ENCODE measurements around the gene NDUFAF8.
A peak's percentile ranks its signal among the peaks of the same experiment; 100 is the strongest.

Gene NDUFAF8

GRCh38 chr17:81195941-81196495 lies 43.1 kb upstream of the NDUFAF8 start:
- TF ChIP-seq CTCF (conservative IDR thresholded peaks at IDR 0.05; ENCODE audit: low read depth) = no peak
- peak overlapping the region; percentile 29 for H3K27ac ChIP-seq
- CTCF ChIA-PET = interaction anchor here (0.6 kb wide), 1 partner anchor 75 kb away, joined by 3 read pairs; no protein-coding TSS in a partner anchor
- POLR2A ChIA-PET (ENCODE audit: low non-redundant PET) = no interaction called here
- no peak for DNase-seq (ENCODE audit: low spot score)

- H3K27ac ChIP-seq = no peak overlapping the region
- DNase-seq (ENCODE audit: low spot score) = no peak
- CTCF ChIA-PET = interaction anchor here (0.6 kb wide), 1 partner anchor 74 kb away, joined by 3 read pairs; no protein-coding TSS in a partner anchor
- TF ChIP-seq CTCF (conservative IDR thresholded peaks at IDR 0.05; ENCODE audit: low read depth) = no peak
- POLR2A ChIA-PET (ENCODE audit: low non-redundant PET) = no interaction called here
Observed at GRCh38 chr17:81196505-81197408, 42.4 kb upstream of the NDUFAF8 start.

GRCh38 chr17:81197409-81197795 lies 41.7 kb upstream of the NDUFAF8 start:
- no peak for TF ChIP-seq CTCF (conservative IDR thresholded peaks at IDR 0.05; ENCODE audit: low read depth)
- ChIA-PET POLR2A (ENCODE audit: low non-redundant PET) (no interaction called here), CTCF (no interaction called here)
- no peak for DNase-seq (ENCODE audit: low spot score)
- H3K27ac ChIP-seq = no peak overlapping the region

GRCh38 chr17:81197831-81198490 lies 41.2 kb upstream of the NDUFAF8 start:
- ChIA-PET CTCF (interaction anchor here (0.5 to 0.9 kb wide), 3 partner anchors 55 to 424 kb away, joined by 3 to 5 read pairs (median 5); no protein-coding TSS in a partner anchor), POLR2A (ENCODE audit: low non-redundant PET) (no interaction called here)
- H3K27ac ChIP-seq = no peak overlapping the region
- DNase-seq (ENCODE audit: low spot score) = no peak
- no peak for TF ChIP-seq CTCF (conservative IDR thresholded peaks at IDR 0.05; ENCODE audit: low read depth)

- no peak for DNase-seq (ENCODE audit: low spot score)
- CTCF ChIA-PET = interaction anchor here (0.5 to 0.9 kb wide), 3 partner anchors 56 to 425 kb away, joined by 3 to 5 read pairs (median 5); no protein-coding TSS in a partner anchor
- POLR2A ChIA-PET (ENCODE audit: low non-redundant PET) = no interaction called here
- no peak overlapping the region for H3K27ac ChIP-seq
- no peak for TF ChIP-seq CTCF (conservative IDR thresholded peaks at IDR 0.05; ENCODE audit: low read depth)
Observed at GRCh38 chr17:81198826-81199481, 40.2 kb upstream of the NDUFAF8 start.

GRCh38 chr17:81199482-81199830 lies 39.7 kb upstream of the NDUFAF8 start:
- no peak for TF ChIP-seq CTCF (conservative IDR thresholded peaks at IDR 0.05; ENCODE audit: low read depth)
- no peak for DNase-seq (ENCODE audit: low spot score)
- H3K27ac ChIP-seq = no peak overlapping the region
- CTCF ChIA-PET = no interaction called here
- POLR2A ChIA-PET (ENCODE audit: low non-redundant PET) = no interaction called here
